ENCODE measurements around the gene BEST3. TPM values are rescaled to one million over a fixed set of nuclear protein-coding genes. Genes with fewer than 3 reads are reported as not detected.
A peak's percentile ranks its signal among the peaks of the same experiment; 100 is the strongest.
"Not testable (repeated sequence)": the region's sequence is repeated elsewhere in the genome, so short reads cannot be mapped to it uniquely, and the experiment has no call there.

BEST3 gene
- polyA plus RNA-seq, 5 donors, result 0.22 to 2.8 (median 0.50) TPM

- DNase-seq, result no peak
Observed at GRCh38 chr12:69688471-69689427, 10.4 kb downstream of the BEST3 start.

- no peak for DNase-seq
Observed at GRCh38 chr12:69688021-69688420, 11.1 kb downstream of the BEST3 start.

- no peak for DNase-seq
Observed at GRCh38 chr12:69687390-69687789, 11.7 kb downstream of the BEST3 start.

GRCh38 chr12:69686731-69687130 lies 12.4 kb downstream of the BEST3 start:
- DNase-seq, result no peak

GRCh38 chr12:69685810-69686209 lies 13.3 kb downstream of the BEST3 start:
- DNase-seq, result no peak

GRCh38 chr12:69684466-69684865 lies 14.6 kb downstream of the BEST3 start:
- DNase-seq, result no peak

GRCh38 chr12:69682110-69682755 lies 16.9 kb downstream of the BEST3 start:
- DNase-seq, result no peak

GRCh38 chr12:69679119-69679518 lies 20.0 kb downstream of the BEST3 start:
- DNase-seq, result no peak

- DNase-seq, result no peak
Observed at GRCh38 chr12:69676257-69677012, 22.7 kb downstream of the BEST3 start.

GRCh38 chr12:69672195-69672594 lies 26.9 kb downstream of the BEST3 start:
- no peak for DNase-seq

GRCh38 chr12:69671597-69671996 lies 27.5 kb downstream of the BEST3 start:
- DNase-seq, result no peak

- DNase-seq, result no peak
Observed at GRCh38 chr12:69666798-69667197, 32.3 kb downstream of the BEST3 start.

- not testable (repeated sequence) for DNase-seq
Observed at GRCh38 chr12:69664930-69665377, 34.1 kb downstream of the BEST3 start.

GRCh38 chr12:69663726-69664125 lies 35.4 kb downstream of the BEST3 start:
- no peak for DNase-seq

- DNase-seq, result no peak
Observed at GRCh38 chr12:69662764-69663163, 36.3 kb downstream of the BEST3 start.

- no peak for DNase-seq
Observed at GRCh38 chr12:69661386-69661785, 37.7 kb downstream of the BEST3 start.

- DNase-seq, result no peak
Observed at GRCh38 chr12:69660164-69660863, 38.8 kb downstream of the BEST3 start.

GRCh38 chr12:69658203-69658602 lies 40.9 kb downstream of the BEST3 start:
- DNase-seq, result no peak

- no peak for DNase-seq
Observed at GRCh38 chr12:69657376-69658137, 41.5 kb downstream of the BEST3 start.

- DNase-seq, result peak; percentile 13 to 24
Observed at GRCh38 chr12:69655616-69656340, 43.3 kb downstream of the BEST3 start.

Measured in right lung (tissue), 5 donors.